Left cardiac atrium (tissue), 4 donors: Measurements from ENCODE around the gene CT45A10. TPM values are rescaled to one million over a fixed set of nuclear protein-coding genes. Genes with fewer than 3 reads are reported as not detected.
"Not testable (repeated sequence)": the region's sequence is repeated elsewhere in the genome, so short reads cannot be mapped to it uniquely, and the experiment has no call there.

Source experiments
- ATAC-seq, 2 donors: fragments of 200-7000 bp; cut with Tn5 transposase; one replicate each; pipeline ENCODE4 v1.9.1; 2020; ENCODE audit warnings: mild to moderate bottlenecking in 2 of 2, moderate library complexity in 2 of 2
- DNase-seq: peaks from one replicate; pipeline ENCODE4 v3.0.0-alpha.2; 2020
- intact Hi-C, 2 donors: fragments of 100-400 bp; cut with DNase I; formaldehyde crosslinking; loops; one replicate each; pipeline versions ENCODE4 v1.14.1 to v1.15.1; 2022 to 2023
- long read RNA-seq: library from polyadenylated mRNA; unstranded; transcript quantifications from one replicate; pipeline ENCODE4 v2.0.0, GENCODE V29; 2021
- total RNA-seq, 2 donors: library from RNA; stranded (reverse); fragmentation: NEBNext Ultra II Directional; extraction: Animal tissue kit (Norgen Biotek cat#: 25700); gene quantifications; one replicate each; pipeline ENCODE4 v1.2.1, GENCODE V29; 2021
- donor health status: DM: no; HTN: yes; CAD: no.
- donor health status: DM: no; HTN: yes; CAD: no; lungs with severe emphysema.
- donor health status: DM: yes; HTN: yes; CAD: no.
- donor health status: Dilated cardiomyopathy.

CT45A10 gene, protein sequence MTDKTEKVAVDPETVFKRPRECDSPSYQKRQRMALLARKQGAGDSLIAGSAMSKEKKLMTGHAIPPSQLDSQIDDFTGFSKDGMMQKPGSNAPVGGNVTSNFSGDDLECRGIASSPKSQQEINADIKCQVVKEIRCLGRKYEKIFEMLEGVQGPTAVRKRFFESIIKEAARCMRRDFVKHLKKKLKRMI
- total RNA-seq, result not detected
- long read RNA-seq, result 0 reads

GRCh38 chrX:135893294-135893817, at the start of gene CT45A10, which contains the start of gene SAGE1:
CT45A10 (minus strand) TSS chrX:135893444; CDS start chrX:135885344, 8,100 bp downstream.
SAGE1 (plus strand) TSS chrX:135893716; CDS start chrX:135896243, 2,527 bp downstream.
- no peak for ATAC-seq
- intact Hi-C loops, result no loop called here
- no peak for DNase-seq

DNA sequence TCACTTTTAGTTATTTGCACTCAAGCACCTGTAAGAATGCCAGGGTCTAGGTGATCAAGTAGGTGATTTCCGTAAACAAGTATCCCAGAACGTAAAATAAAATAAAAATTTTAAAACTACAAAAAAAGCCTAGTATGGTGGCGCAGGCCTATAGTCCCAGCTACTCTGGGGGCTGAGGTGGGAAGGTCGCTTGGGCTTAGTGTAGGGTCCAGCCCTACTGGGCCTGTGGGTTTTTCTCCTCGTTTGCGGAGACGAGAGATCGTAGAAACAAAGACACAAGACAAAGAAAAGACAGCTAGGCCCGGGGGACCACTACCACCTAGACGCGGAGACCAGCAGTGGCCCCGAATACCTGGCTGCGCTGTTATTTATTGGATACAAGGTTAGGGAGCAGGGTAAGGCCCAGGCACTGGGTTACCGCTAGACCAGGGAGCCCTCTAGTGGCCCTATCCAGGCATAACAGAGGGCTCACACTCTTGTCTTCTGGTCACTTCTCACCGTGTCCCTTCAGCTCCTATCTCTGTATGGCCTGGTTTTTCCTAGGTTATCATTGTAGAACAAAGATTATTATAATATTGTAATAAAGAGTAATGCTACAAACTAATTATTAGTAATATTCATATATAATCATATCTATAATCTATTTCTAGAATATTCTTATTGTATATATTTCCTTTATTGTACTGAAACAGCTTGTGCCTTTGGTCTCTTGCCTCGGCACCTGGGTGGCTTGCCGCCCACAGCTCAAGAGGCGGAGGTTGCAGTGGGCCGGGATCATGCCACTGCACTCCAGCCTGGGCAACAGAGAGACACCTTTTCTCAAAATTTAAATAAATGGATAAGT, 38.6 kb upstream of the CT45A10 start:
- ATAC-seq (no peak), DNase-seq (peak; percentile 49)
- intact Hi-C loops, result loop anchor here in 1 of 2 donors (5.0 kb wide), 1 partner anchor 445 kb away; no protein-coding TSS in a partner anchor

DNA sequence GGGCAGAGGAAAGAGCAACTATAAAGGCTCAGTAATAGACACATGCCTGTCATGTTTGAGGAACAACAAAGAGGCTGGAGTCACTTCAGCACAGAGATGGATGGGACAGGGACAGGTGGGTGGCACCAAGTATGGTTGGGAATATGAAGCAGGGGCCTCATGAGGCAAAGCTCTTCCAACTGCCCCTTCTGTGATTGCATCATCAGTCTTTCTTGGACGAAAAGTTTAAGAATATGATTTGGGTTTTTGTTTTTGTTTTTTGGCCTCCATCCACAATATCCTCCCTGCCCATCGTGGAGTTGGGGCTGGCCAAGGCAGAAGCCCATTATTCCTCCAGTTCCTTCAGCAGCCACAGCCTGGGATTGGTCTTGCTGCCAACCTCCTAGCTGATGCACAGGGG, 34.7 kb upstream of the CT45A10 start:
- intact Hi-C loops, result no loop called here
- ATAC-seq (no peak), DNase-seq (no peak)

DNA sequence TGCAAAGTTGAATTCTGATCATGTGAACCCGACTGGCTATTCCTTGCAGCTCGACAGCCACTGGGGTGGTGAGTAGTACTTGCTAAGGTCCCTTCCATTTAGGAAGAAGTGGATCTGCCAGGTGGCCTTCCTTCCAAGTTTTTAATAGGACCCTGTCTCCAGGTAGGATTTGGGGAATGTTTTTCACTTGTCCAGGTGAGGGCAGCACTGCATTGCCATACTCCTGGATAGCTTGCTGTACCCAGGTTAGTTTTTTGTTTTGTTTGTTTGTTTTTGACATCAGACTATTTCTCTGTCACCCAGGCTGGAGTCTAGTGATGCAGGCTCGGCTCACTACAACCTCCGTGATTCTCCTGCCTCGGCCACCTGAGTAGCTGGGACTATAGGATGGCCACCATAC, 30.1 kb upstream of the CT45A10 start:
- DNase-seq, result no peak
- intact Hi-C loops, result no loop called here
- ATAC-seq, result no peak

DNA sequence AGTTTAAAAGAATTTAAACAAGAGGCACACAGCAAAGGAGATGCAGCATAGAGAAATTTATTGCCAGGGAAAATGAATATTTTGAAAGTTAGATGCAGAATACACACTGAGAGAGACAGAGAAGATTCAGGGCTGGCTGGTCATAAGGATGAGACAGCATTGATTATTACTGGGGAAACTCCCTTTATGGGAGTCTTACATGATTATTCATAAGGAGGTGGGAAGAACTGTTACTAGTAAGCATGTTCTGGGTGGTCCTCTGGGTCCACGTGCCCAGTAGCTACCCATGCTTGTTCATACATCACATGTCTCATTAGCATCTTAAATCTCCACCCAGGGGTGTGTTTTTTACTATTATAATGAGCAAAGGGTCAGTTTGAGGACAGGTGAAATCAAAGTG, 27.3 kb upstream of the CT45A10 start:
- intact Hi-C loops, result not testable (repeated sequence)

DNA sequence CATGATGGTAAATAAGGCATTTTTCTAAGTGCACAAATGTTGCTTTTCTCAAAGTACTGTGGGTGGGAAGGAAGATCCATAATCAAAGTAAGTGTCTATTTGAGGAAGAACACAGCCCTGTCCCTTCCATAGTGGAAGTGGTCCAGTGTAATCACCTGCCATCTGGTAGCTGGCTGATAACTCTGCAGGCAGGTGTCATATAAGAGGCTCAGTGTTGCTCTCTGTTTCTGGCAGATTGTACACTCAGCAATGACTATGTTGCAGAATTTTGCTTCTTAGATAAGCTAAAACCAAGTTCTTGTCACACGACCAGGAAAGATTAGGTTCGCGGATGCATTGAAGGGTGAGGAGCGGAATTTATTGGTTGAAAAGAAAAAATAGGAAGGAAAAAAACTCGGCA, 21.2 kb upstream of the CT45A10 start:
- intact Hi-C loops, result no loop called here
- DNase-seq (no peak), ATAC-seq (no peak)

More for the DNA sequence above, 27.3 kb upstream of the CT45A10 start:
- not testable (repeated sequence) for ATAC-seq, DNase-seq

- no peak for DNase-seq
- intact Hi-C loops, result no loop called here
Observed at GRCh38 chrX:135910251-135910650, 17.0 kb upstream of the CT45A10 start.

GRCh38 chrX:135892781-135893180, 463 bp downstream of the CT45A10 start:
- ATAC-seq (no peak), DNase-seq (no peak)
- intact Hi-C loops, result no loop called here

More at GRCh38 chrX:135910251-135910650, 17.0 kb upstream of the CT45A10 start:
- ATAC-seq, result no peak

DNA sequence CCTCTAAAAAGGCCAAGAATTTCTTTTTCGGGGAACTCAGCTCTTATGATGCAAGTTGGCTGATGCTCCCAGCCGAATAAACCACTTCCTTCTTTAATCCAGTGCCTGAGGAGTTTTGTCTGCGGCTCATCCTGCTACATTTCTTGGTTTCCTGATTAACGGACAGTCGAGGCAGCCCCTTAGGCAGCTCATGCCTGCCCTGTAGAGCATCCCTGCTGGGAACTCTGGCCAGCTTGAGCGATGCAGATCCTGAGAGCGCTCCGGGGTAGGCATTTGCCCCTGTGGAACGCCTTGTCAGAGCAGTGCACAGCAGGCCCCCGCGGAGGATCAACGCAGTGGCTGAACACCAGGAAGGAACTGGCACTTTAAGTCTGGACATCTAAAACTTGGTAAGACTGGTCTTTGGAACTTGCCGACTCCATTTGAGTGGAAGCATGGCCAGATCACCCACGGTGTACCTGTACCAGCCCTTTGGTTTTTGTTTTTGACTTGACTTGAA, 3.1 kb downstream of the CT45A10 start:
- DNase-seq (no peak), ATAC-seq (no peak)
- intact Hi-C loops, result no loop called here

DNA sequence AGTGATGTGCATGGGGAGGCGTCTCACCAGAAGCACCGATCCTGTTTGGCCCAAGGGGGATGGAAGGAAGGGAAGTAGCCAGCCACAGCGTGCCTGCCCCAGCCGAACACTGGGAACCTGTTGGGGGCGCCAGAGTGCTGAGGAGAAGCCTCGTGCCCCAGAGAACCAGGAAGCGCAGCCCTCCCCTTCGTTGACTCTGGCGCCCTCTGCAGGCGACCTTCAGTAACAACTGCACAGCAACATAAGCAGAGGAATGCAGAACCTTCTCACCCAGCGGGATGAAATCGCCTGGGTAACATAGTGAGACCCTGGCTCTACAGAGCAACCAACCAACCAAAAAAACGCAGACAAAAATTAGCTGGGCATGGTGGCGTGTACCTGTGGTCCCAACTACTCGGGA, 4.3 kb downstream of the CT45A10 start:
- ATAC-seq, intact Hi-C loops, DNase-seq: not testable (repeated sequence)

DNA sequence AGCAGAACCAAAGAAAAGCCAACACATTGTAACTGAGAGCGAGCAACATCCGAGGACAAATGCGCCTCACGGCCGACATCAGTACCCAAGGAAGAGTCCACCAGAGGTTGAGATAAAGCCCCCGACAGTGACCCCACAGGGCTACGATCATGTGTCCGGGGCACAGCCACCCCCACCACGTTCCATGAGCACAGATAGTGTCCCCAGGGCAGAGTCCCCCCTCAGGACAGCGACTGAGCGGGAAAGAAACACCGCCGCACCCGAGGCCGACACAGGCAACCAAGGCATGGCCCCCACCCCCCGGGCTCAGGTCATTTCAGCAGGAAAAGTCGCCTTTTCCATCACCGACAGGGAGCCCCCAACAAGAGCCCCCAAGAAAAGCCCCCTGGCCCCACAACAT, 5.0 kb downstream of the CT45A10 start:
- ATAC-seq, DNase-seq: not testable (repeated sequence)

GRCh38 chrX:135882741-135883140, 10.5 kb downstream of the CT45A10 start:
- DNase-seq, ATAC-seq, intact Hi-C loops: not testable (repeated sequence)

More for the DNA sequence above, 5.0 kb downstream of the CT45A10 start:
- intact Hi-C loops, result not testable (repeated sequence)

DNA sequence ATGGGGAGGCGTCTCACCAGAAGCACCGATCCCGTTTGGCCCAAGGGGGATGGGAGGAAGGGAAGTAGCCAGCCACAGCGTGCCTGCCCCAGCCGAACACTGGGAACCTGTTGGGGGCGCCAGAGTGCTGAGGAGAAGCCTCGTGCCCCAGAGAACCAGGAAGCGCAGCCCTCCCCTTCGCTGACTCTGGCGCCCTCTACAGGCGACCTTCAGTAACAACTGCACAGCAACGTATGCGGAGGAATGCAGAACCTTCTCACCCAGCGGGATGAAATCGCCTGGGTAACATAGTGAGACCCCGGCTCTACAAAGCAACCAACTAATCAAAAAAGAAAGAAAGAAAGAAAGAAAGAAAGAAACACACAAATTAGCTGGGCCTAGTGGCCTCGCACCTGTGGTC, 21.5 kb downstream of the CT45A10 start, which contains the start of gene CT45A9:
Gene CT45A9, minus strand, starts transcription at position 101 of the 400 bp plus-strand sequence. CDS start 3,751 bp downstream, outside the sequence.
- DNase-seq, ATAC-seq, intact Hi-C loops: not testable (repeated sequence)

- ATAC-seq, DNase-seq, intact Hi-C loops: not testable (repeated sequence)
Observed at GRCh38 chrX:135854438-135854837, 38.8 kb downstream of the CT45A10 start, which contains the start of gene CT45A8. CT45A8 (minus strand) TSS chrX:135854538; CDS start chrX:135850783, 3,755 bp downstream.

GRCh38 chrX:135837180-135837579, 56.1 kb downstream of the CT45A10 start, which contains the start of gene CT45A7:
CT45A7 (minus strand) TSS chrX:135837280; CDS start chrX:135833533, 3,747 bp downstream.
- ATAC-seq, DNase-seq, intact Hi-C loops: not testable (repeated sequence)
